OCI-LY1 (cell line): ENCODE data around the gene FHIP1B.

ENCODE experiments used
- EZH2 ChIP-seq: fragments of 200-600 bp; sonication (generic), shearing (Covaris generic); IDR thresholded peaks from 2 replicates; pipeline ENCODE4 v1.8.0; 2017; ENCODE audit warnings: borderline replicate concordance, mixed run types, mild to moderate bottlenecking, antibody characterized with exemption, low read length, moderate library complexity, mixed read lengths
- TF ChIP-seq, protein P1 (sequence below): fragments of 200-600 bp; sonication (generic), shearing (Covaris generic); IDR thresholded peaks from 2 replicates; pipeline ENCODE4 v1.5.1; 2017; ENCODE audit warnings: mild to moderate bottlenecking, antibody characterized with exemption, low read length, moderate library complexity, mixed read lengths

GRCh38 chr11:6199174-6199810 is 35.1 kb downstream of the FHIP1B start, which contains the start of gene OR52W1:
- TF ChIP-seq, protein P1, sequence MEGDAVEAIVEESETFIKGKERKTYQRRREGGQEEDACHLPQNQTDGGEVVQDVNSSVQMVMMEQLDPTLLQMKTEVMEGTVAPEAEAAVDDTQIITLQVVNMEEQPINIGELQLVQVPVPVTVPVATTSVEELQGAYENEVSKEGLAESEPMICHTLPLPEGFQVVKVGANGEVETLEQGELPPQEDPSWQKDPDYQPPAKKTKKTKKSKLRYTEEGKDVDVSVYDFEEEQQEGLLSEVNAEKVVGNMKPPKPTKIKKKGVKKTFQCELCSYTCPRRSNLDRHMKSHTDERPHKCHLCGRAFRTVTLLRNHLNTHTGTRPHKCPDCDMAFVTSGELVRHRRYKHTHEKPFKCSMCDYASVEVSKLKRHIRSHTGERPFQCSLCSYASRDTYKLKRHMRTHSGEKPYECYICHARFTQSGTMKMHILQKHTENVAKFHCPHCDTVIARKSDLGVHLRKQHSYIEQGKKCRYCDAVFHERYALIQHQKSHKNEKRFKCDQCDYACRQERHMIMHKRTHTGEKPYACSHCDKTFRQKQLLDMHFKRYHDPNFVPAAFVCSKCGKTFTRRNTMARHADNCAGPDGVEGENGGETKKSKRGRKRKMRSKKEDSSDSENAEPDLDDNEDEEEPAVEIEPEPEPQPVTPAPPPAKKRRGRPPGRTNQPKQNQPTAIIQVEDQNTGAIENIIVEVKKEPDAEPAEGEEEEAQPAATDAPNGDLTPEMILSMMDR = no peak
- TF ChIP-seq EZH2 = no peak
